Endothelial cell of umbilical vein (primary cell): ENCODE measurements around the gene LBHD2.

Source experiments
- CTCF ChIP-seq, 2 donors: IDR thresholded peaks; 1 replicate in 1 of 2; 2 replicates in 1 of 2; pipeline ENCODE4 v1.5.1; 2011; ENCODE audit warnings: low read length in 2 of 2, mild to moderate bottlenecking in 2 of 2, moderate library complexity in 2 of 2, control low read depth in 1 of 2, inconsistent platforms in 1 of 2, low read depth in 1 of 2; ENCODE audit not compliant: insufficient read depth in 1 of 2; ENCODE audit errors: extremely low read depth in 1 of 2
- GATA2 ChIP-seq: IDR thresholded peaks from 2 replicates; pipeline ENCODE4 v1.7.0; 2011; ENCODE audit warnings: low read depth, mild to moderate bottlenecking, moderate library complexity, mixed read lengths, low read length; ENCODE audit not compliant: insufficient read length, insufficient read depth
- JUN ChIP-seq: IDR thresholded peaks from 2 replicates; pipeline ENCODE4 v1.6.1; 2011; ENCODE audit warnings: borderline replicate concordance, low read depth; ENCODE audit not compliant: insufficient read length, insufficient read depth
- MAX ChIP-seq: IDR thresholded peaks from 2 replicates; pipeline ENCODE4 v1.6.1; 2011; ENCODE audit not compliant: insufficient read depth, insufficient read length
- POLR2A ChIP-seq: IDR thresholded peaks from 2 replicates; pipeline ENCODE4 v1.6.1; 2012; ENCODE audit warnings: low read depth, mild to moderate bottlenecking, control low read depth, low read length

DNA sequence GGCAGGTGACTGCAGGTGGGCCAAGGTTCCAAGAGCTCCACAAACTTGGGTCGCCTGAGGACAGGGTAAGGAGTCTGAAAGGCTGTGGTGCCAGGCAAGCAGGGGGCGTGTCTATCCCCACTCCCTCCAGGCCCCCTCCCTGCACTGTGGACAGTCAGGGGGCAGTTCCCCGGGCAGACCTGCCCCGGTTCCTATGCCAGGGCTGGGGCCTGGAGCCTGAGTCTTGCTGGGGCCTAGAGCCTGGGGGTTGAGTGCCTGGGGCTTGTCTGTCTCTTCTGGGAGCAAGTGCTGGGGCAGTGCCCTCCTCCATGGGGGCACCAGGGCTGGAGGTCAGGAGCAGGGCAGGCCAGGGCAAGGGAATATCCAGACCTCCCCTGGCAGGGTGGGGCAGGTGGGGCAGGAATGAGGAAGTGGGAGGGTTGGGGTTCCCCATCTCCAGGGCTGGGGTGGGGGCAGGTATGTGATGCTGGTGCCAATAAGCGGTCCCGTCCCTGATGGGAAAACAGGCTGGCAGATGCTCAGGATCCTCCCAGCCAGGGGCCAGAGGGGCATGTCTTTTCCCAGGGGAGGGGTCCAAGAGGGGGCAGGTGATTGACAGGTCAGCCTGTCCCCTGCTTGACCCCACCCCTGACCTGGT lies 27.3 kb downstream of the LBHD2 start:
- TF ChIP-seq JUN (no peak), CTCF (IDR thresholded peaks at IDR 0.05; ENCODE audit: extremely low read depth in 1 of 2, insufficient read depth in 1 of 2, low read depth in 1 of 2, low read length in 2 of 2) (no peak), POLR2A (no peak), GATA2 (no peak), MAX (no peak)
